GM12878 (cell line): Measurements from ENCODE around the gene PHETA2. TPM values are rescaled to one million over a fixed set of nuclear protein-coding genes. Genes with fewer than 3 reads are reported as not detected.
"Not testable (repeated sequence)": the region's sequence is repeated elsewhere in the genome, so short reads cannot be mapped to it uniquely, and the experiment has no call there.

ENCODE experiments used
- ATAC-seq: fragments of 200-7000 bp; cut with Tn5 transposase; 3 replicates; pipeline ENCODE4 v1.9.1; 2020; ENCODE audit warnings: mild to moderate bottlenecking, moderate library complexity
- BruUV-seq: library from RNA; stranded (reverse); fragments of 400-500 nt; replicated peaks from 2 replicates; lab custom pipeline; 2021; lab: Mats Ljungman, UMichigan
- CTCF ChIA-PET: fragments of 300-600 bp; sonication (Branson Sonifier 250); formaldehyde crosslinking; extraction: SDS; loops from one replicate; lab custom pipeline; 2021; ENCODE audit warnings: inconsistent platforms; lab: Yijun Ruan, JAX
- POLR2A ChIA-PET: fragments of 350-600 bp; formaldehyde crosslinking; extraction: SDS; loops from one replicate; lab custom pipeline; 2021; ENCODE audit warnings: inconsistent platforms; lab: Charles Lee
- RAD21 ChIA-PET: fragments of 300-600 bp; sonication (Branson Sonifier 250); formaldehyde crosslinking; loops from one replicate; lab custom pipeline; 2023; ENCODE audit warnings: antibody characterized with exemption; ENCODE audit not compliant: unreplicated experiment; lab: Charles Lee
- SMC1A ChIA-PET: fragments of 300-600 bp; sonication (Branson Sonifier 250); formaldehyde crosslinking; loops from one replicate; lab custom pipeline; 2023; ENCODE audit not compliant: unreplicated experiment, uncharacterized antibody; lab: Charles Lee
- DNase-seq: peaks from one replicate; pipeline ENCODE4 v3.0.0-alpha.2; 2011; ENCODE audit warnings: low read depth, low spot score
- FAIRE-seq: peaks from 3 replicates; lab custom pipeline; 2011; peaks lifted over from hg19 to GRCh38; lab: Jason Lieb, UNC
- H2AFZ ChIP-seq: 2 replicates; pipeline ENCODE4 v1.6.0; 2011; ENCODE audit warnings: low read depth, low read length, control low read depth; ENCODE audit not compliant: control insufficient read depth
- H3K27ac ChIP-seq: 2 replicates; pipeline ENCODE4 v1.5.1; 2011; ENCODE audit warnings: control low read depth; ENCODE audit not compliant: control insufficient read depth, insufficient read depth
- H3K27me3 ChIP-seq, 2 experiments: replicated peaks in 1 of 2; 2 replicates each; pipeline versions ENCODE4 v1.6.0 to v1.6.1; 2011; ENCODE audit warnings: low read length in 1 of 2; ENCODE audit not compliant: control insufficient read depth in 2 of 2, insufficient read depth in 2 of 2
- H3K36me3 ChIP-seq, 2 experiments: 2 replicates each; pipeline ENCODE4 v1.5.1; 2011; ENCODE audit warnings: low read length in 1 of 2; ENCODE audit not compliant: control insufficient read depth in 2 of 2, insufficient read depth in 2 of 2
- H3K4me1 ChIP-seq: 2 replicates; pipeline ENCODE4 v1.6.1; 2011; ENCODE audit warnings: mild to moderate bottlenecking, low read length, moderate library complexity, mixed read lengths; ENCODE audit not compliant: control insufficient read depth, insufficient read depth
- H3K4me2 ChIP-seq: 2 replicates; pipeline ENCODE4 v1.6.0; 2011; ENCODE audit warnings: control low read depth; ENCODE audit not compliant: control insufficient read depth, insufficient read depth
- H3K4me3 ChIP-seq: fragments of 200-600 bp; sonication (generic); 2 replicates; pipeline ENCODE4 v1.5.1; 2016
- H3K79me2 ChIP-seq: 2 replicates; pipeline ENCODE4 v1.6.0; 2011; ENCODE audit warnings: low read length; ENCODE audit not compliant: control insufficient read depth, insufficient read depth
- H3K9ac ChIP-seq: 2 replicates; pipeline ENCODE4 v1.8.0; 2011; ENCODE audit warnings: low read length, control low read depth, mixed read lengths; ENCODE audit not compliant: control insufficient read depth, insufficient read depth
- H3K9me3 ChIP-seq: replicated peaks from 3 replicates; pipeline ENCODE4 v1.5.1; 2011; ENCODE audit warnings: mild to moderate bottlenecking, low read length; ENCODE audit not compliant: control insufficient read depth, insufficient read depth
- H4K20me1 ChIP-seq: 2 replicates; pipeline ENCODE4 v1.6.0; 2011; ENCODE audit not compliant: control insufficient read depth, insufficient read depth
- BACH1 ChIP-seq: fragments of 450-650 bp; IDR thresholded peaks from 2 replicates; pipeline ENCODE4 v1.6.1; 2017; ENCODE audit warnings: mild to moderate bottlenecking, borderline replicate concordance
- BCLAF1 ChIP-seq: fragments of 450-650 bp; IDR thresholded peaks from 2 replicates; pipeline ENCODE4 v1.6.1; 2017; ENCODE audit warnings: antibody characterized with exemption, mild to moderate bottlenecking, moderate library complexity
- BRCA1 ChIP-seq: IDR thresholded peaks from 2 replicates; pipeline ENCODE4 v1.6.1; 2011; ENCODE audit warnings: low read depth, low read length, improper control_type of control experiment
- CBX5 ChIP-seq: sonication (generic); IDR thresholded peaks from 2 replicates; pipeline ENCODE4 v1.6.1; 2016; ENCODE audit warnings: low read depth, moderate library complexity, mild to moderate bottlenecking, inconsistent platforms
- HDAC2 ChIP-seq: fragments of 200-600 bp; sonication (generic); IDR thresholded peaks from 2 replicates; pipeline ENCODE4 v1.6.1; 2017
- SIX5 ChIP-seq: IDR thresholded peaks from 2 replicates; pipeline ENCODE4 v1.6.1; 2011; ENCODE audit warnings: mild to moderate bottlenecking, low read depth, low read length, moderate library complexity; ENCODE audit not compliant: severe bottlenecking
- SRF ChIP-seq, 2 experiments: IDR thresholded peaks; 2 replicates each; pipeline ENCODE4 v1.6.1; 2011; ENCODE audit warnings: low read depth in 2 of 2, low read length in 2 of 2, mild to moderate bottlenecking in 1 of 2, moderate library complexity in 1 of 2
- TAF1 ChIP-seq: IDR thresholded peaks from 2 replicates; pipeline ENCODE4 v1.6.1; 2011; ENCODE audit warnings: mild to moderate bottlenecking, low read depth, low read length, borderline replicate concordance
- TCF3 ChIP-seq: IDR thresholded peaks from 2 replicates; pipeline ENCODE4 v1.6.1; 2012; ENCODE audit warnings: low read depth, mild to moderate bottlenecking, low read length, borderline replicate concordance; ENCODE audit not compliant: insufficient read depth
- WGBS: methylation state at CpG from one replicate; pipeline ENCODE4 v1.1.6; 2016; ENCODE audit warnings: low lambda C conversion rate; ENCODE audit not compliant: insufficient replicate concordance, insufficient coverage; ENCODE audit errors: missing lambda C conversion rate; 5-methylcytosine and 5-hydroxymethylcytosine counted together
- in situ Hi-C: fragments of 300-500 bp; cut with MboI; formaldehyde crosslinking; loops from 9 replicates; pipeline ENCODE4 v1.14.3; 2018; ENCODE audit warnings: mixed read lengths
- intact Hi-C: fragments of 100-400 bp; cut with micrococcal nuclease; formaldehyde crosslinking; loops from one replicate; pipeline ENCODE4 v1.14.2; 2022; ENCODE audit not compliant: unreplicated experiment
- polyA plus RNA-seq, 11 experiments: library from polyadenylated mRNA; depleted of rRNA in 4 of 11; unstranded in 6 of 11; stranded (reverse) in 5 of 11; fragments of >200 nt; fragmentation: Nextera tagmentation in 4 of 11; fragmentation: Illumina TruSeq in 1 of 11; extraction: Ambion mirVana in 4 of 11; extraction: Trizol in 1 of 11; gene quantifications; 1 replicate in 1 of 11; 2 replicates in 10 of 11; pipeline versions ENCODE4 v1.2.1 to v1.2.3, GENCODE V29; 2011 to 2016; ENCODE audit warnings: inconsistent platforms in 2 of 11, missing spikeins in 2 of 11, low read depth in 1 of 11
- total RNA-seq, 4 experiments: library from RNA; depleted of rRNA in 3 of 4; stranded (reverse); fragments of >200 nt in 3 of 4; fragmentation: Illumina TruSeq in 1 of 4; extraction: Trizol in 1 of 4; gene quantifications; 2 replicates each; pipeline versions ENCODE4 v1.2.1 to v1.2.3, GENCODE V29; 2013 to 2021

Gene PHETA2
- total and polyA plus RNA-seq, 10 of the 15 experiments (the other 5 are each of a cell fraction or from before 2014, with no cell fraction given): 0.03 to 3.2 (median 1.7) TPM

- in situ Hi-C loops: not testable (repeated sequence)
- CTCF ChIA-PET: interaction anchor here (0.6 kb wide), 1 partner anchor 150 kb away, joined by 4 read pairs; no protein-coding TSS in a partner anchor
Observed at GRCh38 chr22:42115420-42115830, 41.4 kb downstream of the PHETA2 start.

GRCh38 chr22:42116848-42117424 is 42.9 kb downstream of the PHETA2 start:
- ChIA-PET RAD21 (no interaction called here), CTCF (interaction anchor here (0.7 to 3.0 kb wide), 10 partner anchors 14 to 326 kb away, joined by 3 to 14 read pairs (median 3); partner anchors contain the start of gene NDUFA6), SMC1A (interaction anchor here (0.7 to 1.5 kb wide), 3 partner anchors 8 to 149 kb away, joined by 3 to 4 read pairs (median 3); no protein-coding TSS in a partner anchor), POLR2A (interaction anchor here (0.9 kb wide), 1 partner anchor 141 kb away, joined by 3 read pairs; no protein-coding TSS in a partner anchor)
- Histone ChIP-seq H3K4me1 (peaks cover 7% of the 10 kb centered on the region; the same call in 1 of the 2 replicates), H3K27ac (no peak overlapping the region), H3K27me3 (no peaks in the 10 kb centered on the region), H3K4me3 (no peak overlapping the region), H4K20me1 (no peaks in the 10 kb centered on the region), H3K9me3 (peaks cover 11% of the 10 kb centered on the region; the same call in 2 of the 3 replicates), H3K36me3 (no peaks in the 10 kb centered on the region), H3K79me2 (no peaks in the 10 kb centered on the region), H2AFZ (no peak overlapping the region), H3K9ac (no peak overlapping the region), H3K4me2 (no peak overlapping the region)
- DNase-seq (no peak), FAIRE-seq (no peak), ATAC-seq (no peak)
- in situ Hi-C loops: no loop called here
- BruUV-seq: no TSS peak
- WGBS: 79% methylated on average over 4 of the region's 4 CpGs
- intact Hi-C loops: no loop called here
- TF ChIP-seq BACH1 (no peak), SRF (IDR thresholded peaks at IDR 0.05; ENCODE audit: low read depth in 2 of 2, low read length in 2 of 2) (no peak), TAF1 (no peak), HDAC2 (no peak), TCF3 (no peak), BCLAF1 (no peak), SIX5 (no peak), BRCA1 (no peak)

More at GRCh38 chr22:42115420-42115830, 41.4 kb downstream of the PHETA2 start:
- POLR2A ChIA-PET, ATAC-seq, H3K27ac ChIP-seq, SMC1A ChIA-PET, H3K79me2 ChIP-seq, RAD21 ChIA-PET, FAIRE-seq, H3K4me2 ChIP-seq, H3K36me3 ChIP-seq, H2AFZ ChIP-seq, H4K20me1 ChIP-seq, H3K4me3 ChIP-seq, intact Hi-C loops, H3K4me1 ChIP-seq, BruUV-seq, DNase-seq, H3K27me3 ChIP-seq, H3K9ac ChIP-seq: not testable (repeated sequence)
- peaks cover 11% of the 10 kb centered on the region; the same call in 2 of the 3 replicates for H3K9me3 ChIP-seq
- 78% methylated on average over 6 of the region's 6 CpGs for WGBS
- TF ChIP-seq CBX5: peak; percentile 63
